OCI-LY1 (cell line): ENCODE data around the gene CD6.

Source experiments
- EZH2 ChIP-seq: fragments of 200-600 bp; sonication (generic), shearing (Covaris generic); IDR thresholded peaks from 2 replicates; pipeline ENCODE4 v1.8.0; 2017; ENCODE audit warnings: borderline replicate concordance, mixed run types, mild to moderate bottlenecking, antibody characterized with exemption, low read length, moderate library complexity, mixed read lengths
- TF ChIP-seq, protein P1 (sequence below): fragments of 200-600 bp; sonication (generic), shearing (Covaris generic); IDR thresholded peaks from 2 replicates; pipeline ENCODE4 v1.5.1; 2017; ENCODE audit warnings: mild to moderate bottlenecking, antibody characterized with exemption, low read length, moderate library complexity, mixed read lengths

- TF ChIP-seq, protein P1, sequence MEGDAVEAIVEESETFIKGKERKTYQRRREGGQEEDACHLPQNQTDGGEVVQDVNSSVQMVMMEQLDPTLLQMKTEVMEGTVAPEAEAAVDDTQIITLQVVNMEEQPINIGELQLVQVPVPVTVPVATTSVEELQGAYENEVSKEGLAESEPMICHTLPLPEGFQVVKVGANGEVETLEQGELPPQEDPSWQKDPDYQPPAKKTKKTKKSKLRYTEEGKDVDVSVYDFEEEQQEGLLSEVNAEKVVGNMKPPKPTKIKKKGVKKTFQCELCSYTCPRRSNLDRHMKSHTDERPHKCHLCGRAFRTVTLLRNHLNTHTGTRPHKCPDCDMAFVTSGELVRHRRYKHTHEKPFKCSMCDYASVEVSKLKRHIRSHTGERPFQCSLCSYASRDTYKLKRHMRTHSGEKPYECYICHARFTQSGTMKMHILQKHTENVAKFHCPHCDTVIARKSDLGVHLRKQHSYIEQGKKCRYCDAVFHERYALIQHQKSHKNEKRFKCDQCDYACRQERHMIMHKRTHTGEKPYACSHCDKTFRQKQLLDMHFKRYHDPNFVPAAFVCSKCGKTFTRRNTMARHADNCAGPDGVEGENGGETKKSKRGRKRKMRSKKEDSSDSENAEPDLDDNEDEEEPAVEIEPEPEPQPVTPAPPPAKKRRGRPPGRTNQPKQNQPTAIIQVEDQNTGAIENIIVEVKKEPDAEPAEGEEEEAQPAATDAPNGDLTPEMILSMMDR = peak; percentile 38
- no peak for TF ChIP-seq EZH2
Measured at GRCh38 chr11:60944490-60945294, 26.8 kb upstream of the CD6 start.
